Jurkat, Clone E6-1 (cell line): ENCODE data around the gene OAS2.
"Not testable (repeated sequence)": the region's sequence is repeated elsewhere in the genome, so short reads cannot be mapped to it uniquely, and the experiment has no call there.

Experiments used
- DNase-seq: peaks from one replicate; pipeline ENCODE4 v3.0.0-alpha.2; 2011; ENCODE audit warnings: low read depth, low spot score
- H3K4me3 ChIP-seq: 2 replicates; pipeline ENCODE4 v1.5.1; 2011; ENCODE audit warnings: mild to moderate bottlenecking, low read length, control low read depth, moderate library complexity

OAS2 gene

GRCh38 chr12:112947761-112948160, 30.6 kb upstream of the OAS2 start:
- no peak overlapping the region for H3K4me3 ChIP-seq
- DNase-seq, result no peak

DNA sequence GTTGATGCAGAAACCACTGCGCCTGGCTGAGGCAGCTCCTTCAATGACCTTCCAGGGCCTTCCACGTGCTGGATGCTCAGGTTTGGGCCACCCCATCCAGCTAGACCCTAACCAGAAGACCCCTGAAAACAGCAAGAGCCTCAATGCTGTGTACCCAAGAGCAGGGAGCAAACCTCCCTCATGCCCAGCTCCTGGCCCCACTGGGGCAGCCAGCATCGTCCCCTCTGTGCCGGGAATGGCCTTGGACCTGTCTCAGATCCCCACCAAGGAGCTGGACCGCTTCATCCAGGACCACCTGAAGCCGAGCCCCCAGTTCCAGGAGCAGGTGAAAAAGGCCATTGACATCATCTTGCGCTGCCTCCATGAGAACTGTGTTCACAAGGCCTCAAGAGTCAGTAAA, 29.5 kb upstream of the OAS2 start:
- no peak for DNase-seq
- no peak overlapping the region for H3K4me3 ChIP-seq

- H3K4me3 ChIP-seq, result no peak overlapping the region
- DNase-seq, result no peak
Observed at GRCh38 chr12:112950701-112951100, 27.6 kb upstream of the OAS2 start.

- not testable (repeated sequence) for DNase-seq, H3K4me3 ChIP-seq
Observed at GRCh38 chr12:112957125-112957524, 21.2 kb upstream of the OAS2 start.

- no peak for DNase-seq
- no peak overlapping the region for H3K4me3 ChIP-seq
Observed at GRCh38 chr12:112961074-112961473, 17.2 kb upstream of the OAS2 start.

GRCh38 chr12:112961536-112961935, 16.8 kb upstream of the OAS2 start:
- no peak overlapping the region for H3K4me3 ChIP-seq
- no peak for DNase-seq

GRCh38 chr12:112962561-112962960, 15.8 kb upstream of the OAS2 start:
- no peak for DNase-seq
- H3K4me3 ChIP-seq, result no peak overlapping the region

- no peak for DNase-seq
Observed at GRCh38 chr12:112963227-112963861, 15.0 kb upstream of the OAS2 start.

GRCh38 chr12:112964067-112964670, 14.2 kb upstream of the OAS2 start:
- no peak for DNase-seq
- H3K4me3 ChIP-seq, result no peak overlapping the region

More at GRCh38 chr12:112963227-112963861, 15.0 kb upstream of the OAS2 start:
- no peak overlapping the region for H3K4me3 ChIP-seq

- H3K4me3 ChIP-seq, result no peak overlapping the region
- no peak for DNase-seq
Observed at GRCh38 chr12:112964915-112965314, 13.4 kb upstream of the OAS2 start.

DNA sequence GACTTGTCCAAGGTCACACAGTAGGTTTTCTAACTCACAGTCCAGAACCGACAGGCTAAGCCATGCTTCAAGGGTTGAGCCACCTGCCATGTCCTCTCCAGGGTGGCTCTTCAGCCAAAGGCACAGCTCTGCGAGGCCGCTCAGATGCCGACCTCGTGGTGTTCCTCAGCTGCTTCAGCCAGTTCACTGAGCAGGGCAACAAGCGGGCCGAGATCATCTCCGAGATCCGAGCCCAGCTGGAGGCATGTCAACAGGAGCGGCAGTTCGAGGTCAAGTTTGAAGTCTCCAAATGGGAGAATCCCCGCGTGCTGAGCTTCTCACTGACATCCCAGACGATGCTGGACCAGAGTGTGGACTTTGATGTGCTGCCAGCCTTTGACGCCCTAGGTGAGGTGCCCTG, 12.7 kb upstream of the OAS2 start:
- no peak for DNase-seq
- H3K4me3 ChIP-seq, result no peak overlapping the region

GRCh38 chr12:112967306-112967705, 11.0 kb upstream of the OAS2 start:
- DNase-seq, result no peak
- H3K4me3 ChIP-seq, result no peak overlapping the region

GRCh38 chr12:112967858-112968257, 10.5 kb upstream of the OAS2 start:
- no peak for DNase-seq
- no peak overlapping the region for H3K4me3 ChIP-seq

GRCh38 chr12:112969547-112970306, 8.6 kb upstream of the OAS2 start:
- no peak for DNase-seq
- H3K4me3 ChIP-seq, result no peak overlapping the region

- no peak for DNase-seq
Observed at GRCh38 chr12:112970391-112970790, 7.9 kb upstream of the OAS2 start.

GRCh38 chr12:112971248-112971647, 7.1 kb upstream of the OAS2 start:
- no peak for DNase-seq
- no peak overlapping the region for H3K4me3 ChIP-seq

More at GRCh38 chr12:112970391-112970790, 7.9 kb upstream of the OAS2 start:
- no peak overlapping the region for H3K4me3 ChIP-seq

- no peak for DNase-seq
- H3K4me3 ChIP-seq, result no peak overlapping the region
Observed at GRCh38 chr12:112973011-112973735, 5.1 kb upstream of the OAS2 start.

GRCh38 chr12:112973818-112974231, 4.5 kb upstream of the OAS2 start:
- no peak overlapping the region for H3K4me3 ChIP-seq
- no peak for DNase-seq

DNA sequence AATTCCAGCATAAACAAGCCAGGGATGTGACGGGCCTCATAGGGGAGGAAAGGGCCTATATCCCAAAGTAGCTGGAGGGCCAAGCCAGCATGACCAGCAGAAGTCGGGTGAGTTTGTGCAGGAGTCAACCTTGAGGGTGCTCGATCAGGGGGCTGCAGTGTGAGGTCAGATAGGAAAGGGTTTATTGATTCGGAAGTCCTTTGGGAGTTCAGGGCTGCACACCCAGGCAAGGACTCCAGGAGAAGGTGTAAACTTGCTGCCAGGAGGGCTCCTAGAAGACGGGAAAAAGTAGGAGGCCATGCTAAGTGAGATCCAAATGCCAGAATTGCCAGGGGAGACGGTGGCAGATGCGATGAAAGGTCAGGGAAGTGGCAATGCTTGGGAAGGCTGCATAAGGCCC, 3.4 kb upstream of the OAS2 start:
- no peak for DNase-seq
- H3K4me3 ChIP-seq, result no peak overlapping the region

DNA sequence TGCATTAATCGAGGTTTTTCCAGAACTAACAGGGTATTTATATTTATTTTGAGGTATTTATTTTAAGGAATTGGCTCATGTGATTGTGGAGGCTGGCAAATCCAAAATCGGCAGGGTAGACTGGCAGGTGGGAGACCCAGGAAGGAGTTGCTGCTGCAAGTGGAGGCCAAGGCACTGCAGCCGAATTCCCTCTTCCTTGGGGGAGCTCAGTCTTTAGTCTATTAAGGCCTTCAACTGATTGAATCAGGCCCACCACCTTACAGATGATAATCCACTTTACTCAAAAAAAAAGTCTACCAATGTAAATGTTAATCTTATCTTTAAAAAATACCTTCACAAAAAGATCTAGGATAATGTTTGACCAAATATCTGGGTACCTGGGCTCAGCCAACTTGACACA, 1.2 kb upstream of the OAS2 start:
- no peak for DNase-seq
- no peak overlapping the region for H3K4me3 ChIP-seq
